CD4-positive, CD25-positive, alpha-beta regulatory T cell (primary cell): ENCODE results near the gene MS4A7. TPM values are rescaled to one million over a fixed set of nuclear protein-coding genes. Genes with fewer than 3 reads are reported as not detected.

ENCODE experiments used
- ATAC-seq, 2 donors: fragments of 150-1000 bp; cut with Tn5 transposase; one replicate each; pipeline ENCODE4 v1.10.0; 2021; ENCODE audit warnings: low read depth in 2 of 2, moderate number of reproducible peaks in 2 of 2, moderate library complexity in 1 of 2
- DNase-seq, 3 donors: peaks; one replicate each; pipeline versions ENCODE4 v3.0.0 to v3.0.0-alpha.2; 2012 to 2022; ENCODE audit warnings: mixed read lengths in 1 of 3
- H3K27ac ChIP-seq: one replicate; pipeline ENCODE4 v1.7.0; 2013; ENCODE audit warnings: mild to moderate bottlenecking, low read length; ENCODE audit not compliant: insufficient read depth, poor library complexity, severe bottlenecking
- H3K27me3 ChIP-seq: one replicate; pipeline ENCODE4 v1.7.0; 2013; ENCODE audit warnings: low read length; ENCODE audit not compliant: control insufficient read depth, insufficient read depth
- H3K36me3 ChIP-seq: one replicate; pipeline ENCODE4 v1.7.0; 2013; ENCODE audit warnings: mild to moderate bottlenecking, low read length, moderate library complexity; ENCODE audit not compliant: control insufficient read depth, insufficient read depth
- H3K4me1 ChIP-seq: 2 replicates; pipeline ENCODE4 v1.7.0; 2013; ENCODE audit warnings: mild to moderate bottlenecking, low read length; ENCODE audit not compliant: insufficient read depth, control insufficient read depth, poor library complexity, severe bottlenecking
- H3K4me3 ChIP-seq: one replicate; pipeline ENCODE4 v1.7.0; 2013; ENCODE audit warnings: low read depth, mild to moderate bottlenecking, low read length, moderate library complexity
- H3K9me3 ChIP-seq, 2 experiments: 1 replicate in 1 of 2; 2 replicates in 1 of 2; pipeline ENCODE4 v1.7.0; 2013; ENCODE audit warnings: low read length in 2 of 2, mild to moderate bottlenecking in 1 of 2, moderate library complexity in 1 of 2; ENCODE audit not compliant: control insufficient read depth in 2 of 2
- H3K27ac Mint-ChIP-seq, 3 donors: one replicate each; pipeline ENCODE4 v1.8.0; 2020 to 2022; ENCODE audit warnings: mild to moderate bottlenecking in 3 of 3, mixed read lengths in 3 of 3, moderate library complexity in 2 of 3
- H3K27me3 Mint-ChIP-seq: one replicate; pipeline ENCODE4 v1.8.0; 2022; ENCODE audit warnings: mild to moderate bottlenecking, mixed read lengths
- H3K36me3 Mint-ChIP-seq: one replicate; pipeline ENCODE4 v1.8.0; 2020; ENCODE audit warnings: mixed read lengths
- H3K4me1 Mint-ChIP-seq, 4 donors: one replicate each; pipeline ENCODE4 v1.8.0; 2020 to 2022; ENCODE audit warnings: mixed read lengths in 4 of 4, mild to moderate bottlenecking in 1 of 4
- H3K4me3 Mint-ChIP-seq, 4 donors: one replicate each; pipeline ENCODE4 v1.8.0; 2020 to 2022; ENCODE audit warnings: mild to moderate bottlenecking in 4 of 4, mixed read lengths in 4 of 4, moderate library complexity in 3 of 4
- H3K9me3 Mint-ChIP-seq, 7 donors: one replicate each; pipeline ENCODE4 v1.8.0; 2020 to 2022; ENCODE audit warnings: mixed read lengths in 7 of 7, mild to moderate bottlenecking in 3 of 7, moderate library complexity in 2 of 7
- polyA plus RNA-seq, 4 donors: library from polyadenylated mRNA; unstranded; fragments of 300-500 nt; fragmentation: Illumina TruSeq; gene quantifications; one replicate each; pipeline ENCODE4 v1.2.3, GENCODE V29; 2021
- total RNA-seq: library from RNA; stranded (reverse); gene quantifications from one replicate; pipeline ENCODE4 v1.2.3, GENCODE V29; 2022

MS4A7 gene, protein sequence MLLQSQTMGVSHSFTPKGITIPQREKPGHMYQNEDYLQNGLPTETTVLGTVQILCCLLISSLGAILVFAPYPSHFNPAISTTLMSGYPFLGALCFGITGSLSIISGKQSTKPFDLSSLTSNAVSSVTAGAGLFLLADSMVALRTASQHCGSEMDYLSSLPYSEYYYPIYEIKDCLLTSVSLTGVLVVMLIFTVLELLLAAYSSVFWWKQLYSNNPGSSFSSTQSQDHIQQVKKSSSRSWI
- 0.86 TPM for total RNA-seq
- under 1 TPM in 2 of 4 donors, not detected in 2; 0.40 to 0.83 TPM for polyA plus RNA-seq

DNA sequence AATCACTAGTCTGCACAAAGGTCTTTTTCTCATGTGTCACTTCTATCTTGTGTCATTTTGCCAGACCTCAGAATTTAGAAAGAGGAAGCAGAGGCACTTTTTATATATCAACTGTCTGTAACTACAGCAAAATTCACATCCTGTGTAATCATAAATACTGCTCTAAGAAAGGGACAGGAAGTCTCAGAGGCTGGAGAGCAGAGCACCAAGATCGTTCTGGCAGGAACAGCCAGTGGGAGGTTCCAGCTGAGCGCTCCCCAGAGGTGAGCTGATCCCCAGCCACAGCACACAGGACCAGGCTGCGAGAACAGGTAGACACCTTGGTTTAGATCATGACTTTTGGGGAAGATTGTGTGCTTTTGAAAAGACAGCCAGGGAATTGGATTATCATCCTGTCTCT, at the start of gene MS4A7:
Gene MS4A7 (plus strand): TSS at position 179 of the 400 bp plus-strand sequence. CDS start 4,610 bp downstream, outside the sequence.
- no peaks in the 10 kb centered on the region for H3K36me3 ChIP-seq
- H3K27ac ChIP-seq: no peak within 1 kb of the TSS
- DNase-seq: peak in 1 of 3 donors; percentile 24
- H3K27me3 Mint-ChIP-seq: peaks cover 30% of the 10 kb centered on the region
- no peak within 1 kb of the TSS for H3K4me3 ChIP-seq
- H3K4me1 Mint-ChIP-seq: peaks cover 0 to 4% (median 3%) of the 10 kb centered on the region in 4 donors
- H3K27me3 ChIP-seq: peaks cover 2% of the 10 kb centered on the region
- H3K36me3 Mint-ChIP-seq: no peaks in the 10 kb centered on the region
- H3K4me3 Mint-ChIP-seq: no peak within 1 kb of the TSS
- ATAC-seq: peak; percentile 34 to 52
- H3K27ac Mint-ChIP-seq: peak within 1 kb of the TSS in 1 of 3 donors; percentile 50
- no peaks in the 10 kb centered on the region for H3K4me1 ChIP-seq
- H3K9me3 Mint-ChIP-seq: no peaks in the 10 kb centered on the region
- H3K9me3 ChIP-seq: no peaks in the 10 kb centered on the region

DNA sequence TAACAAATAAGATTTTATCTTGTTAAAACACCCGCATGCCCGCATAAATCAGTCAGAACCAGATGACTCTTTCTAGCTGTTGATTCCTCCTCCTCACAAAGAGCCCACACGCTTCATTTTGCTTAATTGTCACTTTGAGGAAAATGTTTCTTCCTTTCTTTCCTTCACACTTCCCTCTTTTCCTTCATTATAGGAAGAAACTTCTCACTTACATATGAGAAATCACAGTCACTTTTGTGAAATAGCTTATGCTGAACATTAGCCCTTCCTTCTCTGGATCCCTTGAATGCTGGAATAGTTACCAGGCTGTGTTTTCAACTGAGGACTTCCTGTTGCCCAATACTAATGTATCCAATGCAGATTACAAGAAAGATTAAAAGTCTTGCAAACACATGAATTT, 45.5 kb upstream of the MS4A7 start:
- H3K27ac ChIP-seq: no peak overlapping the region
- Mint-ChIP-seq H3K36me3 (no peaks in the 10 kb centered on the region), H3K4me1 (peaks cover 0 to 6% (median 0%) of the 10 kb centered on the region in 4 donors), H3K4me3 (no peak overlapping the region), H3K27me3 (peaks cover 5% of the 10 kb centered on the region), H3K27ac (no peak overlapping the region), H3K9me3 (peaks cover 0 to 6% (median 3%) of the 10 kb centered on the region in 7 donors)
- H3K27me3 ChIP-seq: no peaks in the 10 kb centered on the region
- DNase-seq (no peak), ATAC-seq (no peak)
- H3K9me3 ChIP-seq: no peaks in the 10 kb centered on the region
- H3K4me3 ChIP-seq: no peak overlapping the region
- H3K4me1 ChIP-seq: no peaks in the 10 kb centered on the region
- no peaks in the 10 kb centered on the region for H3K36me3 ChIP-seq

DNA sequence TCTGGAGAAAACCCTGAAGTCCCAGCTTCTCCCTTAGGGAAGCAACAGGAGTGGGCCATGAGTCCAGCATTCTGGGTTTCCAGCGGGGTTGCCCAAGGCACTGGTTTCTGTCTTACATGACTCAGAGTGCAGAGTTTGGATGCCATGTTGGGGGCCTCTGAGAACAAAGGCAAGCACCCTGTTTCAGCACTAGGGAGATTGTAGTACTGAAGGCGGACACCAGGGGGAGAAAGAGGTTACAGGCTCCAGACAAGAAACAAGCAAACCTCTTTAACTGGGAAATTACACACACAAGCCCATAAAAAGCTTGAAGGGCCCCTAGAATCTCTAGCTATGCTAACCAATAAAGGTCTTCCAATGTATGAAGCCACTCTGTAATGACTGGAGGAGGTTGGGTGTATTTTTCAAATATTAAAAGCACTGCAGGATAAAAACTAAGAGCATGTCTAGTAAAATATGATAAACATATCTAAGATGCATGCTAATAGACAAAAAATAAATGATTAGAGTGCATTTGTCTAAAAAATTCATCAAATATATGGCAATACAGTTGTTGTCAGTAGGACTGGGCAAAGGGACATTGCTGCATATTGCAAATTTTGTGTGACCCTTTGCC, 44.2 kb upstream of the MS4A7 start:
- Mint-ChIP-seq H3K4me3 (no peak overlapping the region), H3K27me3 (peaks cover 5% of the 10 kb centered on the region), H3K4me1 (peaks cover 0 to 12% (median 0%) of the 10 kb centered on the region in 4 donors), H3K9me3 (peaks cover 0 to 6% (median 3%) of the 10 kb centered on the region in 7 donors), H3K27ac (no peak overlapping the region), H3K36me3 (no peaks in the 10 kb centered on the region)
- Histone ChIP-seq H3K4me1 (no peaks in the 10 kb centered on the region), H3K9me3 (no peaks in the 10 kb centered on the region), H3K4me3 (no peak overlapping the region), H3K27me3 (no peaks in the 10 kb centered on the region), H3K27ac (no peak overlapping the region), H3K36me3 (no peaks in the 10 kb centered on the region)
- peak in 1 of 2 donors; percentile 43 for ATAC-seq
- peak; percentile 32 to 65 (median 33) for DNase-seq

DNA sequence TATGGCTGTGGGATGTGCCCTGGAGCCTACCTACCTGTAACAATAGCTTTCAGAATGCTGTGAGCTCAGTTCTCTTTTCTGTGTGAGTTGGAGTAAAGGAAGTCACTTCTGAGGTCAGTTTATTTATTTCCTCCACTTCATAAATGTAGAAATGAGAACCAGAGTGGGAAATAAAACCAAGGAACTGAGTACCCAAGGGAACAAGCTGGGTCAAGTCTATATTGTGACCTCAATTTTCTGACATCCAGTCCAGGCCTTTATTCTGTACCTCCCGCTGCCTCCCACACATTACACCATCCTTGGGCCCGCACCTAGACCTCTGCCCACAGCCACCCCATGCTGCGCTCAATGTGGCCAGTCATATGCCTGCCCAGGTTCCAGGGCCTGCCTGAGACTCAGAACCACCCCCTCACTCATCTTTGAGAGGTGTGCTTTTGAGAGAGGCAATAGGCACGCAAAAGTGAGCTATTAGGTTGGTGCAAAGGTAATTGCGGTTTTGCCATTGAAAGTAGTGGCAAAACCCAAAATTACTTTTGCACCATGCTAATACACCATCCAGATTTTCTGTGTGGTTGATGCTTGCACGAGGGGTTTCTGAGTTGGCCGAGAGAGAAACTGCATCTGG, 41.5 kb upstream of the MS4A7 start:
- Histone ChIP-seq H3K27me3 (no peaks in the 10 kb centered on the region), H3K4me1 (no peaks in the 10 kb centered on the region), H3K9me3 (no peaks in the 10 kb centered on the region), H3K4me3 (no peak overlapping the region), H3K27ac (no peak overlapping the region), H3K36me3 (no peaks in the 10 kb centered on the region)
- Mint-ChIP-seq H3K27me3 (peaks cover 5% of the 10 kb centered on the region), H3K9me3 (no peaks in the 10 kb centered on the region), H3K36me3 (no peaks in the 10 kb centered on the region), H3K27ac (no peak overlapping the region), H3K4me1 (peaks cover 0 to 12% (median 0%) of the 10 kb centered on the region in 4 donors), H3K4me3 (no peak overlapping the region)
- DNase-seq: no peak
- no peak for ATAC-seq

DNA sequence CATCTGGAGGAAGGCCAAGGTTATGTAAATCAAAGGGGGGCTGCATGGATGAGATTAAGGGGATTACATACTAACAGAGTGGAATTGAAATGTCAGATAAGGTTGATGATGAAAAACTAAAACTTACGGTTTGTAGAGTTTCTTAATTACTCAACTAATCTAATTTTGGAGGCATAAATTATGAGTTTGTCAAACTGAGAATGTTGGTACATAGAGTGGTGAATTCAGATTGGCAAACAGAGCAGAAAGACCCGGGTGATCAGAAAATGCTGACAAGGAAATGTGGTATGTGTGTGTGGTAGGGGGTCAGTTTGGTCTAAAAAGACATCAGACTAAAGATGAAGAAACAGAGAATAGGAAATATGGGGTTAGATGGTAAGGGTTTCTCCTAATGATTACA, 40.3 kb upstream of the MS4A7 start:
- H3K9me3 ChIP-seq: no peaks in the 10 kb centered on the region
- H3K4me1 Mint-ChIP-seq: peaks cover 0 to 12% (median 0%) of the 10 kb centered on the region in 4 donors
- H3K4me1 ChIP-seq: no peaks in the 10 kb centered on the region
- H3K27ac ChIP-seq: no peak overlapping the region
- ATAC-seq (no peak), DNase-seq (no peak)
- no peak overlapping the region for H3K4me3 Mint-ChIP-seq
- H3K27me3 Mint-ChIP-seq: peaks cover 5% of the 10 kb centered on the region
- H3K27ac Mint-ChIP-seq: no peak overlapping the region
- H3K27me3 ChIP-seq: no peaks in the 10 kb centered on the region
- no peaks in the 10 kb centered on the region for H3K36me3 ChIP-seq
- no peaks in the 10 kb centered on the region for H3K36me3 Mint-ChIP-seq
- peaks cover 0 to 2% (median 0%) of the 10 kb centered on the region in 7 donors for H3K9me3 Mint-ChIP-seq
- no peak overlapping the region for H3K4me3 ChIP-seq

DNA sequence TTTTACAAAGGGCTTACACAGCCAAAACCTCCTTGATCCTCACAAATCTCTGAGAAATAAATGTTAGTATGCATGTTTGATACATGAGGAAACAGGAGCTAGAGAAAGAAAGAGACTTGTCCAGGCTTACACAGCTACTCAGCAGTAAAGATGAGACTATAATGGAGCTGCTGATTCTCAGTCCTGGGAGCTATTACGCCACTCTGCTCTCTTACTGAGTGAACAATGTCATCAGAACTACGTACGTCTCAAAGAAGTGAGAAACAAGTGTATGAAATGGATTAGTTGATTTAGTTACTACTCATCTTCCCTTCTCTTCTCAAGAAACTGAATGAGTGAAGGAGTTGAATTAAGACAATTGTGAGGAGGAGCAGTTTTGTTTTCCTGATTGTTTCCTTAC, 39.0 kb upstream of the MS4A7 start:
- Histone ChIP-seq H3K4me3 (no peak overlapping the region), H3K9me3 (no peaks in the 10 kb centered on the region), H3K27me3 (no peaks in the 10 kb centered on the region), H3K27ac (no peak overlapping the region), H3K4me1 (no peaks in the 10 kb centered on the region), H3K36me3 (no peaks in the 10 kb centered on the region)
- Mint-ChIP-seq H3K27me3 (peaks cover 5% of the 10 kb centered on the region), H3K27ac (no peak overlapping the region), H3K36me3 (no peaks in the 10 kb centered on the region), H3K4me3 (no peak overlapping the region), H3K4me1 (peaks cover 0 to 8% (median 0%) of the 10 kb centered on the region in 4 donors), H3K9me3 (peaks cover 0 to 2% (median 0%) of the 10 kb centered on the region in 7 donors)
- DNase-seq (no peak), ATAC-seq (no peak)

DNA sequence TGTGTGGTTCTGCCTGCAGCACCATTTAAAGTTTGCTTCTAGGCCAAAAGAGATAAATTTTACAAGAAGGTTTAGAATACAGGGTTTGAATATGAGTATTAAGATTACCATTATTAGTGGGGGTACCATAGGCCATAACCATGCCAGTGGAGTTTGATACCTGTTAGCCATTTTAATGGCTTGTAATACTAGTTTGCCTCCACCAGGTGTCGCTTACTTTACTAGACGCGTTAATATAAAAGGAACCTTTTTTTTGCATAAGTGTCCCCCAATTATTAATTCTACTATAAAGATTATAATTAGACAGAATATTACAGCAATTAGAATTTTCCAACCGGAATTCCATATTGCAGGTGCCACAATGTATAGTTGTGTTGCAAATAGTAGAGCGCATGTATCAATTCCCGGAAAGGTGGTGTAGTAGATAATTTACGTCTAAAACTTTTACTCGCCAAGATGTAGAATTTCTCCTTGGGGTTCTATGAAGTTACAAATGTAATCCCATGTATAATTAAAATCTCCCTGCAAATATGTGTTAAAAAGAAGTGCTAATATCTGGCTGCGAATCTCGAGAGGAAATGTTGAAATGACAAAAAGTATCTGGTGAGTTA, 35.1 kb upstream of the MS4A7 start:
- Mint-ChIP-seq H3K27ac (no peak overlapping the region), H3K4me3 (no peak overlapping the region), H3K27me3 (peaks cover 11% of the 10 kb centered on the region), H3K36me3 (no peaks in the 10 kb centered on the region), H3K4me1 (peaks cover 0 to 2% (median 0%) of the 10 kb centered on the region in 4 donors), H3K9me3 (peaks cover 0 to 2% (median 0%) of the 10 kb centered on the region in 7 donors)
- Histone ChIP-seq H3K27me3 (no peaks in the 10 kb centered on the region), H3K27ac (no peak overlapping the region), H3K4me3 (no peak overlapping the region), H3K9me3 (no peaks in the 10 kb centered on the region), H3K36me3 (no peaks in the 10 kb centered on the region), H3K4me1 (no peaks in the 10 kb centered on the region)
- ATAC-seq (no peak), DNase-seq (peak in 1 of 3 donors; percentile 27)
